ENCODE measurements around the gene RPTOR.

- TF ChIP-seq CTCF (IDR thresholded peaks at IDR 0.05; ENCODE audit: insufficient read depth, low read length) (no peak), POLR2AphosphoS5 (IDR thresholded peaks at IDR 0.05; ENCODE audit: low read depth) (no peak), GABPA (IDR thresholded peaks at IDR 0.05; ENCODE audit: low read depth) (no peak)
Observed at GRCh38 chr17:80805032-80805751, 260.6 kb downstream of the RPTOR start.
